ENCODE measurements around the gene C16orf92.
A peak's percentile ranks its signal among the peaks of the same experiment; 100 is the strongest.

- TF ChIP-seq, protein P1, sequence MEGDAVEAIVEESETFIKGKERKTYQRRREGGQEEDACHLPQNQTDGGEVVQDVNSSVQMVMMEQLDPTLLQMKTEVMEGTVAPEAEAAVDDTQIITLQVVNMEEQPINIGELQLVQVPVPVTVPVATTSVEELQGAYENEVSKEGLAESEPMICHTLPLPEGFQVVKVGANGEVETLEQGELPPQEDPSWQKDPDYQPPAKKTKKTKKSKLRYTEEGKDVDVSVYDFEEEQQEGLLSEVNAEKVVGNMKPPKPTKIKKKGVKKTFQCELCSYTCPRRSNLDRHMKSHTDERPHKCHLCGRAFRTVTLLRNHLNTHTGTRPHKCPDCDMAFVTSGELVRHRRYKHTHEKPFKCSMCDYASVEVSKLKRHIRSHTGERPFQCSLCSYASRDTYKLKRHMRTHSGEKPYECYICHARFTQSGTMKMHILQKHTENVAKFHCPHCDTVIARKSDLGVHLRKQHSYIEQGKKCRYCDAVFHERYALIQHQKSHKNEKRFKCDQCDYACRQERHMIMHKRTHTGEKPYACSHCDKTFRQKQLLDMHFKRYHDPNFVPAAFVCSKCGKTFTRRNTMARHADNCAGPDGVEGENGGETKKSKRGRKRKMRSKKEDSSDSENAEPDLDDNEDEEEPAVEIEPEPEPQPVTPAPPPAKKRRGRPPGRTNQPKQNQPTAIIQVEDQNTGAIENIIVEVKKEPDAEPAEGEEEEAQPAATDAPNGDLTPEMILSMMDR (IDR thresholded peaks at IDR 0.05; ENCODE audit: borderline replicate concordance, extremely low read depth, low read length, poor library complexity, severe bottlenecking), result peak; percentile 71
- TF ChIP-seq EZH2 (IDR thresholded peaks at IDR 0.05; ENCODE audit: borderline replicate concordance, low read depth, low read length, severe bottlenecking), result no peak
Observed at GRCh38 chr16:30054959-30055553, 32.1 kb downstream of the C16orf92 start.

Measured in DND-41 (cell line).